GM13977 (cell line): ENCODE measurements around the gene AQP7.
"Not testable (repeated sequence)": the region's sequence is repeated elsewhere in the genome, so short reads cannot be mapped to it uniquely, and the experiment has no call there.

ENCODE experiments used
- DNase-seq: peaks from one replicate; pipeline ENCODE4 v3.0.0; 2012; ENCODE audit warnings: low spot score
- in situ Hi-C: fragments of 300-500 bp; cut with MboI; formaldehyde crosslinking; loops from one replicate; pipeline ENCODE4 v1.12.0; 2022; ENCODE audit warnings: low sequenced_read_pairs, low pct_unique_long_range_greater_than_20kb, mixed read lengths, inconsistent platforms; ENCODE audit not compliant: unreplicated experiment
- TF ChIP-seq, protein P1 (sequence below): IDR thresholded peaks from 2 replicates; pipeline ENCODE4 v1.5.1; 2012; ENCODE audit warnings: mild to moderate bottlenecking, control low read depth; ENCODE audit not compliant: insufficient read depth; ENCODE audit errors: extremely low read depth, missing control alignments

The AQP7 gene

DNA sequence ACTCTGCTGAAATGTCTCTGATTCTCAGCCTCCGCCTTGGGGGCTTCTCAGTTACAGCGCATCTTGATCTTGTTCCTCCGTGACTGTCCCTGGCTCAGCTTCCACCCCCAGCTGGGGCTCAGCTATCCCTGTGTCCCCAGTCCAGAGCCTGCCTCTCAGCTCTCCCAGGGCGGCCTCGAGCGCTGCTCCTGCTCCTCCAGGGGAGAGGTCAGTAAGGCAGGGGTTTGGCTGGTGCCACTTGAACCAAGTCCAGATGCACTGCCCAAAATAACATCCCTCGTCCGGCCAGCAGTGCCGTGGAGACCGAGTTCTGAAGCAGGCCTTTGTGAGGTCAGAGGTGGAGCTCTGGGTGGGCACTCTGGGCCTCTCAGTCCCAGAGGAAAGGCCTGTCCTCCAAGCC, at the start of gene AQP7:
TSS of gene AQP7 (minus strand) at position 198 of the 400 bp plus-strand sequence. CDS start 1,306 bp downstream, outside the sequence.
- in situ Hi-C loops = not testable (repeated sequence)

DNA sequence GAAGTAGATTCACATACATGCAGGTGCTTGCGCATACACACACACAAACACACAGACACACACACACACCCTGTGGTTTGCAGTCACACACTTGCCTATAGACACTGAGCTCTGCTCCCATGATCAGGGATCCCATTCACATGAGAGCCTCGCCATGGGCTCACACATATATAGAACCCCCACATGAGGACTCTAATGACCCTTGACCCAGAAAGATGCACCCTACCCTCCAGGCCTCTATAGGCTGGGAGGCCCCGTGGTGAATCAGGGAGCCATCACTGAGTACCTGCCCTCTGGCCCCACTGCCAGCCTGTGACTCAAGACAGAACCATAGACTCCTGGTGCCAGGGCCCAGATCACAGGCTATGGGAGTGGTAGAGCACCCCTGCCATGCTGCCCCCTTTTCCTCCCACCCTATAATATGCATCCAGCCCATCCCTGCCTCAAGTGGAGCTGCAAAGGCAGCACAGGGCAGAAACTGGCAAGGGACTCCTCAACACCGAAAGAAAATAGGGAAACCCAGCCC, 48.3 kb upstream of the AQP7 start:
- DNase-seq = no peak
- in situ Hi-C loops = no loop called here
- TF ChIP-seq, protein P1, sequence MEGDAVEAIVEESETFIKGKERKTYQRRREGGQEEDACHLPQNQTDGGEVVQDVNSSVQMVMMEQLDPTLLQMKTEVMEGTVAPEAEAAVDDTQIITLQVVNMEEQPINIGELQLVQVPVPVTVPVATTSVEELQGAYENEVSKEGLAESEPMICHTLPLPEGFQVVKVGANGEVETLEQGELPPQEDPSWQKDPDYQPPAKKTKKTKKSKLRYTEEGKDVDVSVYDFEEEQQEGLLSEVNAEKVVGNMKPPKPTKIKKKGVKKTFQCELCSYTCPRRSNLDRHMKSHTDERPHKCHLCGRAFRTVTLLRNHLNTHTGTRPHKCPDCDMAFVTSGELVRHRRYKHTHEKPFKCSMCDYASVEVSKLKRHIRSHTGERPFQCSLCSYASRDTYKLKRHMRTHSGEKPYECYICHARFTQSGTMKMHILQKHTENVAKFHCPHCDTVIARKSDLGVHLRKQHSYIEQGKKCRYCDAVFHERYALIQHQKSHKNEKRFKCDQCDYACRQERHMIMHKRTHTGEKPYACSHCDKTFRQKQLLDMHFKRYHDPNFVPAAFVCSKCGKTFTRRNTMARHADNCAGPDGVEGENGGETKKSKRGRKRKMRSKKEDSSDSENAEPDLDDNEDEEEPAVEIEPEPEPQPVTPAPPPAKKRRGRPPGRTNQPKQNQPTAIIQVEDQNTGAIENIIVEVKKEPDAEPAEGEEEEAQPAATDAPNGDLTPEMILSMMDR = no peak

More for the DNA sequence above, at the start of gene AQP7:
- not testable (repeated sequence) for DNase-seq

DNA sequence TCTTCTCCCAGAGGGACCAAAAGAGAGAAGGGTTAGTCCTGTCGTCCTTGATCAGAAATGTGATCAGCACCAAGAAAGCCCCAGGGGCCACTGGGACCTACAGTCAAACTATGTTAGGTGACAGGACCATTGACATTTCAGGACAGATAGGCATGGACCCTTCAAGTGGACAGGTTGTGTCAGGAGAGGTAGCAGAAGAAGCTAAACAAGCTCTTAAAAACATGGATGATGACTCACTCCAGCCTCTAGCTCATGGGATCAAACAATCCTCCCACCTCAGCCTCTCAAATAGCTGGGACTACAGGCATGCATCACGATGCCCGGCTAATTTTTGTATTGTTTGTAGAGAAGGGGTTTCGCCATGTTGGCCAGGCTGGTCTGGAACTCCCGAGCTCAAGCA, 47.3 kb upstream of the AQP7 start:
- no peak for DNase-seq
- in situ Hi-C loops = no loop called here
- TF ChIP-seq, protein P1 = no peak

DNA sequence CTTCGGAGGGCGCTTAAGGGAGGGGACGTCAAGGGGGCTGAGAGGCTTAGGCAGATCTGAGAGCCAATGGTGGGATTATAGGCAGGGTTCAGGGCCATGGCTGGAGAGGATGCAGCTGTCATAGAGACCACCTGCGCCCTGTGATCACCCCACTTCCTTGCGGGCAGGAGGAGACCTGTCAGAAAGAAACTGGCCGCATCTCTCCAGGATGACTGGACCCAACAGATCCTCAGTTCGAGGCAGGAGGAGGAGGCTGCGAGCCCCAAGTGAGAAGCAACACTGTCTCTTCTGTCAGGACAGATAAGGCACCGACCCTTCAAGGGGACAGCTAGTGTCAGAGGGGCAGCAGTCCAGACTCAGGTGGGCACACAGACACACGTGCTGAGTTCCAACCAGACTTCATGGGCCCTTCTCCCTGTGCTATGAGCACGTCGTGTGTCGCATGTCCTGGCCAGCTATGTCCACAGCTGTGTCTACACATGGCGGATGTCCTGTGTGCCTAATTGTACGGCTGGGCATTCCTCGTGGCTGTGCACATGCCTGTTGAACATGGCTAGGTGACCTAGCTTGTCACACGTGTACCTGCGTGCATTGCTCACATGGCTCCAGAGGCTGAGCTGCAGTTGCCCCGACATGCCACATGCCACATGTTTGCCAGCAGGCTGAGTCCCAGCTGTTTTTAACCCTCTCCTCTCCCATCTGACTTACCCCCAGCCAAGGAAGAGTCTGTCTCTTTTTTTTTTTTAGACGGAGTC, 45.6 kb upstream of the AQP7 start:
- TF ChIP-seq, protein P1 = no peak
- peak; percentile 48 for DNase-seq
- in situ Hi-C loops = no loop called here

DNA sequence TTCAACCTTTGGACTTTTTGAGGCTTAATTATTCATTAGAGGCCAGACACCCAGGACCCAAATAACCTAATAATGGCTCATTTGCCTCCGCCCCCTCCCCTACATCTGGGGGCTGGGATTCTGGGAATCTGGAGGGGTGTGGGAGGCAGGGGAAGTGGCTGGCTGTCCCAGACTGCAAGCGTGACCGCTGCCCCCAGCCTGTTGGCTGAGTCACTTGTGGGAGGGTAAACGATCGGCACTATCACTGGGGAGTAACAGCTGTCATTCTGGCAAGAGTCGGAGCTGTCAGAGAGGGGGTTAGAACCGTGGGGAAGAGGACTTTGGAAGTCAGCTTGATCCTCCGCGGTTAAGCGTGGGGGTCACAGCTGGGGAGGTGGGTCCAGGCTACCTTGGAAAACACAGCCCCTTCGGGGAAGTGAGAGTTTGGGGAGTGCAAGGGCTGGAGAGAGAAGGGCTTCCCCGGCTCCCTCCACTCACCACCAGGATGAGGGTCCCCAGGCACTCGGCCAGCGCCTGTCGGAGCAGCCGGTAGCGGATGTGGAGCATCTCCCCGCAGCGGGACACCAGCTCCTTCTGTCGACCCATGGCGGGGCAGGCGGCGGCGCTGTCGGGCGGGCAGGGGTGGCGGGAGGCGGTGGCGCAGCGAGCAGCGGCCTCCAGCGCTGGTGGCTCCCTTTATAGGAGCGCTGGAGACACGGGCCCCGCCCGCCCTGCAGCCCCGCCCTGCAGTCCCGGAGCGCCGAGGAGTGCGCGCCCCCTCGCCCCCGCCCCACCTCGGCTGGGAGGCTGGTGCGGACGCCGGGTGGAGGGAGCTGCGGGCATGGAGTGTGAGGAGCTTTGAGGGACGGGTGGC, 44.8 kb upstream of the AQP7 start, which contains the start of gene AQP3:
TSS of gene AQP3 (minus strand) at position 648 of the 853 bp plus-strand sequence. CDS start at position 585, 63 bp downstream.
- peak; percentile 66 for DNase-seq
- in situ Hi-C loops = no loop called here
- TF ChIP-seq, protein P1 = peak; percentile 33

DNA sequence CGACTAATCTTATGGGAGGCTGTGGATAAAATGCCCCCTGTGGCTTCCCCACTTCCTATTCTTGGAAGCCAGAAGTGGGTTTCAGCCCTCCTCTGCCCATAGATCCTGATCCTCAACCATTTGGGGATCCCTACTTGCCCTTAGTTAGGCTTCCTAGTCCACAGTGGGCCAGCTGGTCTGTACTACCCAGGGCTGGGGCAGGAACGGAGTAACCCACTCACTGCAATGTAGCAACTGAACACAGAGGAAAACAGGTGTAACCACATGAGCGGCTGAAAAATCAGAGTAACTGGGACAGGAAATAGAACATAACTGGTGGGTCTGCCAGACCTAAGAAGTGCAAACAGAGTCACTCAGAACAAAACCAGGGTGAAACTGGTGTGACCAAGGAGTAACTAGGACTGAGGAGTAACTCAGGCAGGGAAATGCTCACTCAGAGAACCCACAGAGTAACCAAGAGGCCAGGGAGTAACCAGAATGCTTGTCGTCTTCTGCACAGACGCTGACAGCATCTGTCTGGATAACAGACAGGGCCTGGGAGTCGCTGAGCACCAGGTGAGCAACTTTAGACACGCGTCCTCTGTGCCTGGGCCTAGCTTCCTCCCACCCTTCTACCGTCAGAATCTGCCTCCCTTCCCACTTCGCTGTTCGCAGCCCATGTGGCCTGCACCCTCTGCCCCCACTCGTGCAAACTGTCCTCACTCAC, 44.0 kb upstream of the AQP7 start:
- in situ Hi-C loops = no loop called here
- DNase-seq = peak; percentile 87
- TF ChIP-seq, protein P1 = no peak
